WTC11 (cell line): ENCODE measurements around the gene MARCO. TPM values are rescaled to one million over a fixed set of nuclear protein-coding genes. Genes with fewer than 3 reads are reported as not detected.

Source experiments
- ATAC-seq: fragments of 200-7000 bp; cut with Tn5 transposase; 2 replicates; pipeline ENCODE4 v1.10.0; 2021; ENCODE audit warnings: mild to moderate bottlenecking, moderate library complexity
- CTCF ChIA-PET: fragments of 300-600 bp; sonication (Branson Sonifier 250); formaldehyde crosslinking; loops from one replicate; lab custom pipeline; 2021; ENCODE audit warnings: antibody characterized with exemption; lab: Charles Lee
- POLR2A ChIA-PET: fragments of 350-600 bp; sonication (Branson Sonifier 250); formaldehyde crosslinking; loops from one replicate; lab custom pipeline; 2021; ENCODE audit warnings: antibody characterized with exemption; lab: Charles Lee
- DNase-seq: peaks from one replicate; pipeline ENCODE4 v3.0.0; 2021; ENCODE audit warnings: low spot score
- H3K27ac Mint-ChIP-seq: 2 replicates; pipeline ENCODE4 v1.8.0; 2021; ENCODE audit warnings: mixed read lengths
- H3K27me3 Mint-ChIP-seq: 2 replicates; pipeline ENCODE4 v1.8.0; 2021; ENCODE audit warnings: low read depth, mild to moderate bottlenecking, moderate library complexity, mixed read lengths
- H3K36me3 Mint-ChIP-seq: 2 replicates; pipeline ENCODE4 v1.8.0; 2021; ENCODE audit warnings: mixed read lengths
- H3K4me1 Mint-ChIP-seq: 2 replicates; pipeline ENCODE4 v1.8.0; 2022; ENCODE audit warnings: mixed read lengths
- H3K4me3 Mint-ChIP-seq: 2 replicates; pipeline ENCODE4 v1.8.0; 2021; ENCODE audit warnings: mild to moderate bottlenecking, moderate library complexity, mixed read lengths
- H3K9me3 Mint-ChIP-seq: 2 replicates; pipeline ENCODE4 v1.8.0; 2021; ENCODE audit warnings: mixed read lengths
- AR ChIP-seq: fragments of 250-450 bp; sonication (Bioruptor Pico); IDR thresholded peaks from 2 replicates; pipeline ENCODE4 v1.9.0; 2021; ENCODE audit warnings: mild to moderate bottlenecking
- ATF3 ChIP-seq: sonication (generic); formaldehyde crosslinking; conservative IDR thresholded peaks from 2 replicates; pipeline ENCODE4 v1.8.1; 2022; ENCODE audit warnings: mild to moderate bottlenecking, missing genetic modification reagents
- ATF6 ChIP-seq: sonication (generic); formaldehyde crosslinking; IDR thresholded peaks from 2 replicates; pipeline ENCODE4 v1.8.1; 2023; ENCODE audit warnings: mild to moderate bottlenecking, missing genetic modification reagents
- ERG ChIP-seq: fragments of 250-450 bp; sonication (Bioruptor Pico); IDR thresholded peaks from 2 replicates; pipeline ENCODE4 v1.8.0; 2021; ENCODE audit warnings: mild to moderate bottlenecking
- ETV6 ChIP-seq: sonication (generic); formaldehyde crosslinking; IDR thresholded peaks from 2 replicates; pipeline ENCODE4 v1.8.1; 2022; ENCODE audit warnings: mild to moderate bottlenecking, missing genetic modification reagents
- GTF2I ChIP-seq: fragments of 250-450 bp; sonication (Bioruptor Pico); conservative IDR thresholded peaks from 2 replicates; pipeline ENCODE4 v1.4.0; 2021; ENCODE audit warnings: mild to moderate bottlenecking
- HMGXB4 ChIP-seq: sonication (generic); formaldehyde crosslinking; IDR thresholded peaks from 2 replicates; pipeline ENCODE4 v1.8.1; 2023; ENCODE audit warnings: mild to moderate bottlenecking, moderate library complexity, missing genetic modification reagents
- MXD4 ChIP-seq: fragments of 250-450 bp; sonication (Bioruptor Pico); IDR thresholded peaks from 2 replicates; pipeline ENCODE4 v1.8.0; 2021; ENCODE audit warnings: mild to moderate bottlenecking, moderate library complexity, borderline replicate concordance
- NR1H2 ChIP-seq: sonication (generic); formaldehyde crosslinking; IDR thresholded peaks from 2 replicates; pipeline ENCODE4 v1.9.0; 2021; ENCODE audit warnings: mild to moderate bottlenecking, moderate library complexity, missing genetic modification reagents
- OVOL2 ChIP-seq: fragments of 250-450 bp; sonication (Bioruptor Pico); IDR thresholded peaks from 2 replicates; pipeline ENCODE4 v1.9.0; 2021; ENCODE audit warnings: mild to moderate bottlenecking, borderline replicate concordance
- PRDM15 ChIP-seq: sonication (generic); formaldehyde crosslinking; IDR thresholded peaks from 2 replicates; pipeline ENCODE4 v1.8.0; 2022; ENCODE audit warnings: missing genetic modification reagents
- PREB ChIP-seq: sonication (generic); formaldehyde crosslinking; IDR thresholded peaks from 2 replicates; pipeline ENCODE4 v1.8.1; 2022; ENCODE audit warnings: mild to moderate bottlenecking, missing genetic modification reagents, moderate library complexity, borderline replicate concordance
- USF2 ChIP-seq: sonication (generic); formaldehyde crosslinking; IDR thresholded peaks from 2 replicates; pipeline ENCODE4 v1.8.1; 2023; ENCODE audit warnings: mild to moderate bottlenecking, missing genetic modification reagents, moderate library complexity
- ZBTB43 ChIP-seq: sonication (generic); formaldehyde crosslinking; IDR thresholded peaks from 2 replicates; pipeline ENCODE4 v1.8.1; 2023; ENCODE audit warnings: mild to moderate bottlenecking, missing genetic modification reagents
- ZNF138 ChIP-seq: sonication (generic); formaldehyde crosslinking; conservative IDR thresholded peaks from 2 replicates; pipeline ENCODE4 v1.8.1; 2022; ENCODE audit warnings: mild to moderate bottlenecking, moderate library complexity, missing genetic modification reagents
- ZNF317 ChIP-seq: sonication (generic); formaldehyde crosslinking; IDR thresholded peaks from 2 replicates; pipeline ENCODE4 v1.8.1; 2023; ENCODE audit warnings: low read depth, mild to moderate bottlenecking, moderate library complexity, missing genetic modification reagents, borderline replicate concordance
- ZNF416 ChIP-seq: fragments of 250-450 bp; sonication (Bioruptor Pico); IDR thresholded peaks from 2 replicates; pipeline ENCODE4 v1.9.0; 2021; ENCODE audit warnings: mild to moderate bottlenecking, inconsistent platforms
- ZSCAN18 ChIP-seq: fragments of 250-450 bp; sonication (Bioruptor Pico); IDR thresholded peaks from 2 replicates; pipeline ENCODE4 v2.1.2; 2022; ENCODE audit warnings: mild to moderate bottlenecking, moderate library complexity
- total RNA-seq: library from RNA; stranded (reverse); gene quantifications from 3 replicates; pipeline ENCODE4 v1.2.3, GENCODE V29; 2021

MARCO gene
- total RNA-seq, 1 experiment from 2014 or later, result 0.11 TPM

GRCh38 chr2:118940486-118941120 is 1.4 kb upstream of the MARCO start (continued):
- TF ChIP-seq ATF6 (CRISPR knock-in tag) (no peak), ZSCAN18 (no peak), ZNF416 (CRISPR knock-in tag) (no peak), ZNF138 (CRISPR knock-in tag) (no peak), AR (CRISPR knock-in tag) (no peak), ERG (CRISPR knock-in tag) (no peak)

GRCh38 chr2:118943286-118943685 is 1.3 kb downstream of the MARCO start:
- Mint-ChIP-seq H3K27ac (no peak overlapping the region), H3K9me3 (no peaks in the 10 kb centered on the region), H3K4me3 (no peak overlapping the region), H3K4me1 (no peaks in the 10 kb centered on the region), H3K36me3 (no peaks in the 10 kb centered on the region), H3K27me3 (no peaks in the 10 kb centered on the region; the same call in 1 of the 2 replicates)
- CTCF ChIA-PET, result interaction anchor here (0.6 to 3.6 kb wide), 2 partner anchors 62 to 615 kb away, joined by 3 to 16 read pairs; no protein-coding TSS in a partner anchor
- POLR2A ChIA-PET, result no interaction called here
- no peak for DNase-seq
- no peak for ATAC-seq
- no peak for TF ChIP-seq ZNF317
- no peak for TF ChIP-seq USF2 (CRISPR knock-in tag)
- TF ChIP-seq ZBTB43 (CRISPR knock-in tag), result no peak
- no peak for TF ChIP-seq PREB (CRISPR knock-in tag)
- no peak for TF ChIP-seq HMGXB4 (CRISPR knock-in tag)
- no peak for TF ChIP-seq OVOL2
- no peak for TF ChIP-seq MXD4
- no peak for TF ChIP-seq ATF3 (CRISPR knock-in tag)
- no peak for TF ChIP-seq PRDM15
- no peak for TF ChIP-seq NR1H2 (CRISPR knock-in tag)
- no peak for TF ChIP-seq ETV6 (CRISPR knock-in tag)
- no peak for TF ChIP-seq GTF2I (CRISPR knock-in tag)
